RPMI8226 (cell line): ENCODE results near the gene TAF11L4.
"Not testable (repeated sequence)": the region's sequence is repeated elsewhere in the genome, so short reads cannot be mapped to it uniquely, and the experiment has no call there.

Experiments used
- DNase-seq: peaks from one replicate; pipeline ENCODE4 v3.0.0-alpha.2; 2015

The TAF11L4 gene

DNA sequence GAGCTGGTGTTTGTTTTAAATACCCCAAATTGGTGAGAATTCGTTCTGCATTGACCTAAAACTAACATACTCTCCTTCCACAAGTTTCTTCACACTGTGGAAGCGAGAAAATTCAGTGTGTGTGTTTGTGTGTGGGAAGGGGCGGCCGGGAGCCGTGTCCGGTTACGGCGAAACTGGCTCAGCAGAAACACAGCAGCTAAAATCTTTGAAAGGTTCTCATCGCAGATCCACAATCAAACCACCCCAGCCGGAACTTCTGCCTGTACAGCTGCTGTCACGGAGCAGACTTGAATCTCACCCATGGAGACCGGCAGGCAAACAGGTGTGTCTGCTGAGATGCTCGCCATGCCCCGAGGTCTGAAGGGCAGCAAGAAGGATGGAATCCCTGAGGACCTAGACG, at the start of gene TAF11L4:
TSS of gene TAF11L4 (plus strand) at position 301 of the 400 bp plus-strand sequence.
- DNase-seq = not testable (repeated sequence)

DNA sequence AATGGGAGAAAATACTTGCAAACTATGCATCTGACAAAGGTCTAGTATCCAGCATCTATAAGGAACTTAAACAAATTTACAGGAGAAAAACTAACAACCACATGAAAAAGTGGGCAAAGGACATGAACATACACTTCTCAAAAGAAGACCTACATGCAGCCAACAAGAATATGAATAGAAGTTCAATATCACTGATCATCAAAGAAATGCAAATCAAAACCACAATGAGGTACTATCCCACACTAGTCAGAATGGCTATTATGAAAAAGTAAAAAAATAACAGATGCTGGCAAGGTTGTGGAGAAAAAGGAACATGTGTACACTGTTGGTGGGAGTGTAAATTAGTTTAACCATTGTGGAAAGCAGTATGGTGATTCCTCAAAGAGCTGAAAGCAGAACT, 46.5 kb upstream of the TAF11L4 start:
- DNase-seq = not testable (repeated sequence)

DNA sequence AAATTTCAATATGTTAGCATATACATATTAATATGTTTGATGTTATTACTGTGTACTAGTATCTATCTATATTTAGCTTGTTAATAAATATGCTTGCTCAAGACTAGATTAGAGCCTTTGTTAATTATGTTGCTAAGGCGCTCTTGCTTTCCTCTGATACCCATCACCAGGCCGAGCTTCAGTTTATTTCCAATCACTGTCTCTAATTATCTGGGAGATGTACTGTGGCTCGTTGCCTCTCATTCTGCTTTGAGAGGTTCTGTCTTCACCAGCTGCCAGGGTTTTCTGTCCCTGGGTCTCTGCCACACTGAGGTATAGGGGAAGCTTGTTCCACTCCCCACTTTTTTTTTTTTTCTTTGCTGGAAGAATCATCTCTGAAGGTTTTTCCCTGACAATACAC, 44.6 kb upstream of the TAF11L4 start:
- DNase-seq = no peak

DNA sequence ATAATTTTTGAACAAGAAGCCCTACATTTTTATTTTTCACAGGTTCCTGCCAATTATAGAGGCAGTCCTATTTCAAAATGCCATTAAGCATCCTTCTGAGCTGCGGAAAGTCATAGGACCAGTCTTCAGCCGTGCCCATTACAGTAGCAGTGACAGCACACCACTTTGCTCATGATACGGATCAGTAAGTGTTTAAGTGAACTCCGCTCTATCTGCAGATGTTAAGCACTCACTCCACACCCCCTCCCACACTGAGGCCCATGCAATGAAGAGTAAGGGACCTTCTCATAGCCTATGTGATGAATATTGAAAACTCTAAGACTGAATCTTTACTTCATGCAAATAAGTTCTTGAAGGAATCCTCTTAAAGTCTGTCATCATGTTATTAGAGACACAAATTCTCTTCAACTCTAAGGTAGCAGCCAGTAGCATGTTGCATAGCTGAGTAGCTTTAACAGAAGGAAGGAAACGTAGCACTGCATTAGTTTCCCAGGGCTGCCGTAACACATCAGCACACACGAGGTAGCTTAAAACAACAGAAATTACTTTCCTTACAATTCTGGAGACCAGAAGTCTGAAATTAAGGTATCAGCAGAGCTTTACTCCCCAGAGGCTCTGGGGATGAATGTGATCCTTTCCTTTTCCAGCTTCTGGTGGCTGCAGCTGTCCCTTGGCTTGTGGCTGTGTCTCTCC, 43.9 kb upstream of the TAF11L4 start:
- no peak for DNase-seq

DNA sequence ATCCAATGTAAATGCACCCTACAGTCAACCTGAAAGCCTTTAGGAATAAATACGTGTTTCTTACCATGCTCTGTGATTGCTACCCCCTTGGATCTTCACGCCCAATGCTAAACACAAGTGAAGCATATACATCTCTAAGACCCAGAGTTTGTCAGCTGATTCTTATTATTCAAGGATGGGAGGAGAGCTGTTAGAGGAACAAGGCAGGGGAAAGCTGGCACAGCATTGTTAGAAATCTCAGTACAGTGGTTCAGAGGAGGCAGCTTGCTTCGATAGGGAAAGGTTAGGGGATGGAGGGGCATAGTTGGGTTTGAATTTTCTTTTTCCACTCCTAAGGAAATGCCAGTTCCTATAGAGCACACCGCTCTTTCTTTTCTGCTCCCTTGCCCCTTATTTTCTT, 40.2 kb upstream of the TAF11L4 start:
- no peak for DNase-seq

DNA sequence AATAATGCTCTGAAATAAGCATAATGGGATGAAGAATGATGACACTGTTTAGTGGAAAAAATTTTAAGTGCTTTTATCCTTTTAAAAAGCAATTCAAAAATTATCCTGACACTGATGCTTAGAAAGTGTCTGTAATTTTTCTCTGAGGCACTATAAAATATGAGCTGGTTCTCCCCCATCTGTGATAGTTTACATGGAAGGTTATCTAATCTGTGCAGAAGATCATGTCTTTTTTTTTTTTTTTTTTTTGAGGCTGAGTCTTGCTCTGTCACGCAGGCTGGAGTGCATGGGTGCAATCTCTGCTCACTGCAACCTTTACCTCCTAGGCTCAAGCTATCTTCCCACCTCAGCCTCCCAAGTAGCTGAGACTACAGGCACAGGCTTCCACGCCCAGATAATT, 38.8 kb upstream of the TAF11L4 start:
- DNase-seq = no peak

GRCh38 chr5:17486464-17487173, 35.0 kb upstream of the TAF11L4 start:
- DNase-seq = not testable (repeated sequence)

GRCh38 chr5:17487174-17487512, 34.5 kb upstream of the TAF11L4 start:
- DNase-seq = no peak

DNA sequence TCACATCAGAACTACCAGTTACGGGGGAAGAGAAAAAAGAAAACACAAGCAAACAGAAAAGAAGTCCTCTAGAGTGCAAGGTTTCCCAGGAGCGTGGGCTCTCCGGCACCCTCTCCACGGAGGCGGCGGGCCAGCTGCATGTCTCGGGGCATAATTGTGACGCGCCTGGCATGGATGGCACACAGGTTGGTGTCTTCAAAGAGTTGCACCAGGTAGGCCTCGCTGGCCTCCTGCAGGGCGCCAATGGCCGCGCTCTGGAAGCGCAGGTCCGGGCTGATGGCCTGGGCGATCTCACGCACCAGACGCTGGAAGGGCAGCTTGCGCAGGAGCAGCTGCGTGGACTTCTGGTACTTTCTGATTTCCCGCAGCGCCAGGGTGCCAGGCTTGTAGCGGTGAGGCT, 30.3 kb upstream of the TAF11L4 start:
- DNase-seq = not testable (repeated sequence)

GRCh38 chr5:17492770-17493169, 28.8 kb upstream of the TAF11L4 start:
- DNase-seq = no peak

- DNase-seq = no peak
These were observed 24.2 kb upstream of the TAF11L4 start for GRCh38 chr5:17497446-17497845.

DNA sequence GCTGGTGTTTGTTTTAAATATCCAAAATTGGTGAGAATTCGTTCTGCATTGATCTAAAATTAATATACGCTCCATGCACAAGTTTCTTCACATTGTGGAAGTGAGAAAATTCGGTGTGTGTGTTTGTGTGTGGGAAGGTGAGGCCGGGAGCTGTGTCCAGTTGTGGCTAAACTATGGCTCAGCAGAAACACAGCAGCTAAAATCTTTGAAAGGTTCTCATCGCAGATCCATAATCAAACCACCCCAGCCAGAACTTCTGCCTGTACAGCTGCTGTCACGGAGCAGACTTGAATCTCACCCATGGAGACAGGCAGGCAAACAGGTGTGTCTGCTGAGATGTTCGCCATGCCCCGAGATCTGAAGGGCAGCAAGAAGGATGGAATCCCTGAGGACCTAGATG, 23.7 kb upstream of the TAF11L4 start, which contains the start of gene TAF11L2:
TSS of gene TAF11L2 (plus strand) at position 301 of the 400 bp plus-strand sequence.
- not testable (repeated sequence) for DNase-seq

GRCh38 chr5:17511775-17512325, 9.8 kb upstream of the TAF11L4 start:
- DNase-seq = no peak

GRCh38 chr5:17517526-17517925, 4.1 kb upstream of the TAF11L4 start:
- DNase-seq = not testable (repeated sequence)

DNA sequence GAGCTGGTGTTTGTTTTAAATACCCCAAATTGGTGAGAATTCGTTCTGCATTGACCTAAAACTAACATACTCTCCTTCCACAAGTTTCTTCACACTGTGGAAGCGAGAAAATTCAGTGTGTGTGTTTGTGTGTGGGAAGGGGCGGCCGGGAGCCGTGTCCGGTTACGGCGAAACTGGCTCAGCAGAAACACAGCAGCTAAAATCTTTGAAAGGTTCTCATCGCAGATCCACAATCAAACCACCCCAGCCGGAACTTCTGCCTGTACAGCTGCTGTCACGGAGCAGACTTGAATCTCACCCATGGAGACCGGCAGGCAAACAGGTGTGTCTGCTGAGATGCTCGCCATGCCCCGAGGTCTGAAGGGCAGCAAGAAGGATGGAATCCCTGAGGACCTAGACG, 3.5 kb upstream of the TAF11L4 start, which contains the start of gene TAF11L3:
TSS of gene TAF11L3 (plus strand) at position 301 of the 400 bp plus-strand sequence.
- not testable (repeated sequence) for DNase-seq

GRCh38 chr5:17519508-17519907, 2.1 kb upstream of the TAF11L4 start:
- not testable (repeated sequence) for DNase-seq

- DNase-seq = not testable (repeated sequence)
These were observed 3.3 kb downstream of the TAF11L4 start, which contains the start of gene TAF11L5 for GRCh38 chr5:17524935-17525334. TSS of gene TAF11L5 (plus strand) at chr5:17525235.

GRCh38 chr5:17526504-17526903, 4.9 kb downstream of the TAF11L4 start:
- not testable (repeated sequence) for DNase-seq

GRCh38 chr5:17528369-17528768, 6.8 kb downstream of the TAF11L4 start, which contains the start of gene TAF11L6:
TSS of gene TAF11L6 (plus strand) at chr5:17528669.
- DNase-seq = not testable (repeated sequence)
